GM20431 (cell line): ENCODE measurements around the gene USP40.
"Not testable (repeated sequence)": the region's sequence is repeated elsewhere in the genome, so short reads cannot be mapped to it uniquely, and the experiment has no call there.

Source experiments
- in situ Hi-C: fragments of 300-500 bp; cut with MseI, MboI; formaldehyde crosslinking; loops from one replicate; pipeline ENCODE4 v1.15.0; 2020; ENCODE audit warnings: low sequenced_read_pairs; ENCODE audit not compliant: unreplicated experiment

The USP40 gene

GRCh38 chr2:233566141-233566956, at the start of gene USP40:
Gene USP40 (minus strand): TSS chr2:233566782. CDS start chr2:233565554, 1,228 bp downstream.
- in situ Hi-C loops: no loop called here

- in situ Hi-C loops: no loop called here
Measured at GRCh38 chr2:233611284-233611683, 44.7 kb upstream of the USP40 start.

GRCh38 chr2:233605680-233606079, 39.1 kb upstream of the USP40 start:
- in situ Hi-C loops: no loop called here

GRCh38 chr2:233604826-233605225, 38.2 kb upstream of the USP40 start:
- in situ Hi-C loops: no loop called here

- in situ Hi-C loops: no loop called here
Measured at GRCh38 chr2:233603520-233603919, 36.9 kb upstream of the USP40 start.

- in situ Hi-C loops: no loop called here
Measured at GRCh38 chr2:233602076-233602475, 35.5 kb upstream of the USP40 start.

- in situ Hi-C loops: no loop called here
Measured at GRCh38 chr2:233600386-233600785, 33.8 kb upstream of the USP40 start.

GRCh38 chr2:233598952-233599351, 32.4 kb upstream of the USP40 start:
- in situ Hi-C loops: no loop called here

GRCh38 chr2:233597522-233597921, 30.9 kb upstream of the USP40 start:
- in situ Hi-C loops: no loop called here

GRCh38 chr2:233593201-233593600, 26.6 kb upstream of the USP40 start:
- in situ Hi-C loops: no loop called here

GRCh38 chr2:233592706-233593105, 26.1 kb upstream of the USP40 start:
- in situ Hi-C loops: not testable (repeated sequence)

GRCh38 chr2:233588400-233588799, 21.8 kb upstream of the USP40 start:
- in situ Hi-C loops: no loop called here

GRCh38 chr2:233584210-233584609, 17.6 kb upstream of the USP40 start:
- in situ Hi-C loops: no loop called here

GRCh38 chr2:233583217-233583965, 16.8 kb upstream of the USP40 start:
- in situ Hi-C loops: not testable (repeated sequence)

- in situ Hi-C loops: not testable (repeated sequence)
Measured at GRCh38 chr2:233577341-233577740, 10.8 kb upstream of the USP40 start.

GRCh38 chr2:233572468-233572867, 5.9 kb upstream of the USP40 start:
- in situ Hi-C loops: no loop called here

- in situ Hi-C loops: no loop called here
Measured at GRCh38 chr2:233571462-233571861, 4.9 kb upstream of the USP40 start.

GRCh38 chr2:233571001-233571400, 4.4 kb upstream of the USP40 start:
- in situ Hi-C loops: no loop called here

GRCh38 chr2:233565685-233566140, 869 bp downstream of the USP40 start:
- in situ Hi-C loops: no loop called here

GRCh38 chr2:233563663-233564430, 2.7 kb downstream of the USP40 start:
- in situ Hi-C loops: no loop called here
